Lung (tissue), 12 donors: ENCODE measurements around the gene ARL3. TPM values are rescaled to one million over a fixed set of nuclear protein-coding genes. Genes with fewer than 3 reads are reported as not detected.

ENCODE experiments used
- ATAC-seq: fragments of 200-7000 bp; cut with Tn5 transposase; one replicate; pipeline ENCODE4 v1.9.1; 2020; ENCODE audit warnings: moderate number of reproducible peaks; ENCODE audit not compliant: insufficient read depth, low FRiP score
- DNase-seq, 3 donors: peaks; one replicate each; pipeline ENCODE4 v3.0.0-alpha.2; 2013 to 2017
- H3K27ac ChIP-seq, 2 donors: one replicate each; pipeline ENCODE4 v1.5.1; 2013; ENCODE audit warnings: mild to moderate bottlenecking in 2 of 2, moderate library complexity in 2 of 2, control low read depth in 1 of 2, inconsistent platforms in 1 of 2, low read depth in 1 of 2, low read length in 1 of 2
- H3K27me3 ChIP-seq, 3 donors: one replicate each; pipeline ENCODE4 v1.5.1; 2013; ENCODE audit warnings: low read length in 2 of 3; ENCODE audit not compliant: control insufficient read depth in 3 of 3, insufficient read depth in 3 of 3
- H3K36me3 ChIP-seq, 4 donors: one replicate each; pipeline ENCODE4 v1.5.1; 2013; ENCODE audit warnings: low read length in 4 of 4, mild to moderate bottlenecking in 1 of 4, moderate library complexity in 1 of 4; ENCODE audit not compliant: control insufficient read depth in 4 of 4, insufficient read depth in 4 of 4
- H3K4me1 ChIP-seq, 5 donors: one replicate each; pipeline ENCODE4 v1.5.1; 2013; ENCODE audit warnings: low read length in 5 of 5, mild to moderate bottlenecking in 2 of 5, moderate library complexity in 1 of 5; ENCODE audit not compliant: control insufficient read depth in 5 of 5, insufficient read depth in 5 of 5
- H3K4me3 ChIP-seq: one replicate; pipeline ENCODE4 v1.5.1; 2013; ENCODE audit warnings: mild to moderate bottlenecking, control low read depth, moderate library complexity
- H3K9ac ChIP-seq, 2 donors: one replicate each; pipeline ENCODE4 v1.5.1; 2013; ENCODE audit warnings: low read length in 2 of 2, control low read depth in 1 of 2; ENCODE audit not compliant: insufficient read depth in 1 of 2
- H3K9me3 ChIP-seq, 4 donors: one replicate each; pipeline ENCODE4 v1.5.1; 2013; ENCODE audit warnings: low read length in 3 of 4, mild to moderate bottlenecking in 1 of 4, moderate library complexity in 1 of 4; ENCODE audit not compliant: control insufficient read depth in 4 of 4, insufficient read depth in 3 of 4
- CTCF ChIP-seq: IDR thresholded peaks from 2 replicates; pipeline ENCODE4 v1.5.1; 2012; ENCODE audit warnings: mild to moderate bottlenecking; ENCODE audit errors: control extremely low read depth, extremely low read depth
- WGBS, 2 donors: extraction: QIAGEN DNeasy Blood & Tissue Kit; methylation state at CpG; one replicate each; pipeline ENCODE4 v1.1.7; 2013; 5-methylcytosine and 5-hydroxymethylcytosine counted together
- polyA plus RNA-seq, 2 donors: library from polyadenylated mRNA; stranded (reverse); fragments of 200-250 nt; gene quantifications; one replicate each; pipeline ENCODE4 v1.2.1, GENCODE V29; 2013
- total RNA-seq, 2 donors: library from RNA; depleted of rRNA in 1 of 2; stranded (reverse); fragments of >200 nt in 1 of 2; gene quantifications; one replicate each; pipeline ENCODE4 v1.2.1, GENCODE V29; 2014 to 2021
- donor health status: control.
- donor health status: control.
- donor health status: Bipolar disorder and iron deficiency.
- donor health status: healthy.
- donor health status: DM: yes; HTN: yes; CAD: no.

ARL3 gene
- total and polyA plus RNA-seq, 4 donors: 6.7 to 12.2 (median 9.7) TPM

DNA sequence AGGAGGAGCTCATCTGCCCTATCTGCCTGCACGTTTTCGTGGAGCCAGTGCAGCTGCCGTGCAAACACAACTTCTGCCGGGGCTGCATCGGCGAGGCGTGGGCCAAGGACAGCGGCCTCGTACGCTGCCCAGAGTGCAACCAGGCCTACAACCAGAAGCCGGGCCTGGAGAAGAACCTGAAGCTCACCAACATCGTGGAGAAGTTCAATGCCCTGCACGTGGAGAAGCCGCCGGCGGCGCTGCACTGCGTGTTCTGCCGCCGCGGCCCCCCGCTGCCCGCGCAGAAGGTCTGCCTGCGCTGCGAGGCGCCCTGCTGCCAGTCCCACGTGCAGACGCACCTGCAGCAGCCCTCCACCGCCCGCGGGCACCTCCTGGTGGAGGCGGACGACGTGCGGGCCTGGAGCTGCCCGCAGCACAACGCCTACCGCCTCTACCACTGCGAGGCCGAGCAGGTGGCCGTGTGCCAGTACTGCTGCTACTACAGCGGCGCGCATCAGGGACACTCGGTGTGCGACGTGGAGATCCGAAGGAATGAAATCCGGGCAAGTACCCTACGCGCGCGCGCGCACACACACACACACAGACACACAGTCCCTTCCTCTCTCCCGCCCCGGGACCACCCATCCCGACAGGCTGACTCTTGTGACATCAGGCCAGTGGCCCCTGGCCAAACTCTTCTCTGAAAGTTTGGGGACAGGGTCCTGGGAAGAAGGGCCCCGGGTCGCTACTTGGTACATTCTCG is 69.4 kb downstream of the ARL3 start:
- ATAC-seq: peak; percentile 3
- Histone ChIP-seq H3K4me1 (peaks cover 17 to 46% (median 30%) of the 10 kb centered on the region in 5 donors), H3K9me3 (no peaks in the 10 kb centered on the region), H3K36me3 (peaks cover 0 to 12% (median 0%) of the 10 kb centered on the region in 4 donors), H3K9ac (peak overlapping the region; percentile 64 to 93), H3K4me3 (peak overlapping the region; percentile 87), H3K27me3 (no peaks in the 10 kb centered on the region), H3K27ac (peak overlapping the region; percentile 96 to 100)
- TF ChIP-seq CTCF: peak; percentile 15
- DNase-seq: peak; percentile 86 to 87 (median 86)
- WGBS, 2 donors: 0 to 1% methylated on average over 62 of the region's 62 CpGs

- H3K4me1 ChIP-seq: peaks cover 17 to 39% (median 25%) of the 10 kb centered on the region in 5 donors
- TF ChIP-seq CTCF: no peak
- no peaks in the 10 kb centered on the region for H3K9me3 ChIP-seq
- ATAC-seq (no peak), DNase-seq (peak; percentile 55 to 67 (median 61))
- peaks cover 0 to 12% (median 0%) of the 10 kb centered on the region in 4 donors for H3K36me3 ChIP-seq
- peak within 1 kb of the TSS; percentile 98 to 100 for H3K27ac ChIP-seq
- 0% methylated on average over 58 to 80 of the region's 80 CpGs for WGBS, 2 donors
- H3K9ac ChIP-seq: peak within 1 kb of the TSS; percentile 73 to 93
- H3K4me3 ChIP-seq: peak within 1 kb of the TSS; percentile 87
- H3K27me3 ChIP-seq: no peaks in the 10 kb centered on the region
Measured at GRCh38 chr10:102644066-102644645, 70.0 kb downstream of the ARL3 start, which contains the start of gene TRIM8. TSS of gene TRIM8 (plus strand) at chr10:102644479. CDS start at chr10:102644618, 139 bp downstream.

GRCh38 chr10:102643336-102644065 is 70.7 kb downstream of the ARL3 start:
- peak overlapping the region in 1 of 2 donors; percentile 73 for H3K9ac ChIP-seq
- ATAC-seq (no peak), DNase-seq (peak; percentile 84 to 90 (median 86))
- 0 to 1% methylated on average over 40 to 75 of the region's 76 CpGs for WGBS, 2 donors
- no peaks in the 10 kb centered on the region for H3K27me3 ChIP-seq
- peaks cover 13 to 33% (median 18%) of the 10 kb centered on the region in 5 donors for H3K4me1 ChIP-seq
- peak overlapping the region; percentile 87 for H3K4me3 ChIP-seq
- TF ChIP-seq CTCF: no peak
- peak overlapping the region; percentile 98 to 100 for H3K27ac ChIP-seq
- no peaks in the 10 kb centered on the region for H3K9me3 ChIP-seq
- peaks cover 0 to 8% (median 0%) of the 10 kb centered on the region in 4 donors for H3K36me3 ChIP-seq
